Neural progenitor cell (in vitro differentiated cells): ENCODE data around the gene DTYMK. TPM values are rescaled to one million over a fixed set of nuclear protein-coding genes. Genes with fewer than 3 reads are reported as not detected.
"Not testable (repeated sequence)": the region's sequence is repeated elsewhere in the genome, so short reads cannot be mapped to it uniquely, and the experiment has no call there.

ENCODE experiments used
- DNase-seq: peaks from one replicate; pipeline ENCODE4 v3.0.0-alpha.2; 2016; ENCODE audit warnings: low spot score
- H2AFZ ChIP-seq: fragments of 200-600 bp; sonication (generic); replicated peaks from 2 replicates; pipeline ENCODE4 v1.6.1; 2016; ENCODE audit warnings: antibody characterized with exemption
- H3F3A ChIP-seq: fragments of 200-600 bp; sonication (generic); 2 replicates; pipeline ENCODE4 v1.6.1; 2016; ENCODE audit warnings: antibody characterized with exemption, low read depth
- H3K27ac ChIP-seq: fragments of 200-600 bp; sonication (generic); 2 replicates; pipeline ENCODE4 v1.5.1; 2016; ENCODE audit warnings: mild to moderate bottlenecking
- H3K27me3 ChIP-seq: fragments of 200-600 bp; sonication (generic); 2 replicates; pipeline ENCODE4 v1.6.1; 2016; ENCODE audit warnings: mild to moderate bottlenecking, moderate library complexity
- H3K36me3 ChIP-seq: fragments of 200-600 bp; sonication (generic); 2 replicates; pipeline ENCODE4 v1.5.1; 2016
- H3K4me1 ChIP-seq: fragments of 200-600 bp; sonication (generic); 2 replicates; pipeline ENCODE4 v1.6.1; 2016; ENCODE audit warnings: mixed run types
- H3K4me2 ChIP-seq: fragments of 200-600 bp; sonication (generic); 2 replicates; pipeline ENCODE4 v1.6.1; 2016
- H3K4me3 ChIP-seq: fragments of 200-600 bp; sonication (generic); 2 replicates; pipeline ENCODE4 v1.5.1; 2016
- H3K79me2 ChIP-seq: fragments of 200-600 bp; sonication (generic); 2 replicates; pipeline ENCODE4 v1.6.1; 2016; ENCODE audit warnings: low read depth
- H3K9ac ChIP-seq: fragments of 200-600 bp; sonication (generic); 2 replicates; pipeline ENCODE4 v1.6.1; 2016
- H3K9me3 ChIP-seq: fragments of 200-600 bp; sonication (generic); 2 replicates; pipeline ENCODE4 v1.5.1; 2016; ENCODE audit warnings: low read depth
- H4K20me1 ChIP-seq: fragments of 200-600 bp; sonication (generic); 2 replicates; pipeline ENCODE4 v1.6.1; 2016; ENCODE audit warnings: low read depth
- H3K27ac Mint-ChIP-seq: 3 replicates; pipeline ENCODE4 v1.8.0; 2021; ENCODE audit warnings: mixed read lengths
- H3K27me3 Mint-ChIP-seq: 2 replicates; pipeline ENCODE4 v1.8.0; 2022; ENCODE audit warnings: low read depth, mild to moderate bottlenecking, inconsistent platforms, moderate library complexity, mixed read lengths; ENCODE audit not compliant: insufficient read depth
- H3K36me3 Mint-ChIP-seq: 3 replicates; pipeline ENCODE4 v1.8.0; 2021; ENCODE audit warnings: mixed read lengths
- H3K4me1 Mint-ChIP-seq: 3 replicates; pipeline ENCODE4 v1.8.0; 2021; ENCODE audit warnings: mixed read lengths
- H3K4me3 Mint-ChIP-seq: 3 replicates; pipeline ENCODE4 v1.8.0; 2021; ENCODE audit warnings: mild to moderate bottlenecking, moderate library complexity, mixed read lengths
- H3K9me3 Mint-ChIP-seq: 3 replicates; pipeline ENCODE4 v1.8.0; 2020; ENCODE audit warnings: mixed read lengths
- EZH2 ChIP-seq: fragments of 200-600 bp; sonication (generic); IDR thresholded peaks from 2 replicates; pipeline ENCODE4 v1.6.1; 2017; ENCODE audit warnings: antibody characterized with exemption, mild to moderate bottlenecking, moderate library complexity
- EZH2phosphoT487 ChIP-seq: fragments of 200-600 bp; sonication (generic); IDR thresholded peaks from 2 replicates; pipeline ENCODE4 v1.6.1; 2017; ENCODE audit warnings: antibody characterized with exemption
- total RNA-seq: library from RNA; depleted of rRNA; stranded (reverse); fragments of >200 nt; gene quantifications from 2 replicates; pipeline ENCODE4 v1.2.3, GENCODE V29; 2015; ENCODE audit warnings: low replicate concordance
- TF ChIP-seq, protein P1 (sequence below): fragments of 200-600 bp; sonication (generic); IDR thresholded peaks from 2 replicates; pipeline ENCODE4 v1.5.1; 2017; ENCODE audit warnings: antibody characterized with exemption, mild to moderate bottlenecking

The DTYMK gene
- total RNA-seq, 1 donor from 2014 or later: 43.4 TPM

DNA sequence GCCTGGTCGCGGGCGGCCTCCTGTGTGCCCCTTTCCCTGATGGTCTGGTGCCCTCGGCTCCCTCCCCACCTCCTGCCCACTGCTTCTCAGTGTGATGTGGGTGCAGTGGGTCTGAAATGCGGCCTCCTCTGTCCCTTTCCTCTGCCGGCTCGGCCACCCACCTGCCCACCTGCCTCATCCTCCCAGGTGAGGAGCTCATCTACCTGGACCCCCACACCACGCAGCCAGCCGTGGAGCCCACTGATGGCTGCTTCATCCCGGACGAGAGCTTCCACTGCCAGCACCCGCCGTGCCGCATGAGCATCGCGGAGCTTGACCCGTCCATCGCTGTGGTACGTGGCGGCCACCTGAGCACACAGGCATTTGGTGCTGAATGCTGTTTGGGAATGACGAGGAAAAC is 18.3 kb downstream of the DTYMK start:
- Histone ChIP-seq H3K4me1 (peaks cover 7% of the 10 kb centered on the region), H3K4me3 (no peak overlapping the region), H3K36me3 (no peaks in the 10 kb centered on the region), H3K27me3 (no peaks in the 10 kb centered on the region), H3K4me2 (no peak overlapping the region), H3K9me3 (no peaks in the 10 kb centered on the region), H3K27ac (no peak overlapping the region), H3K9ac (no peak overlapping the region), H3F3A (no peaks in the 10 kb centered on the region), H4K20me1 (peaks cover 14% of the 10 kb centered on the region), H2AFZ (no peak overlapping the region), H3K79me2 (no peaks in the 10 kb centered on the region)
- H3K27ac Mint-ChIP-seq: no peak overlapping the region
- peaks cover 4% of the 10 kb centered on the region for H3K36me3 Mint-ChIP-seq
- H3K9me3 Mint-ChIP-seq: no peaks in the 10 kb centered on the region
- H3K27me3 Mint-ChIP-seq: peaks cover 4% of the 10 kb centered on the region
- DNase-seq: no peak
- H3K4me3 Mint-ChIP-seq: no peak overlapping the region
- TF ChIP-seq EZH2phosphoT487 (no peak), EZH2 (no peak)
- TF ChIP-seq, protein P1, sequence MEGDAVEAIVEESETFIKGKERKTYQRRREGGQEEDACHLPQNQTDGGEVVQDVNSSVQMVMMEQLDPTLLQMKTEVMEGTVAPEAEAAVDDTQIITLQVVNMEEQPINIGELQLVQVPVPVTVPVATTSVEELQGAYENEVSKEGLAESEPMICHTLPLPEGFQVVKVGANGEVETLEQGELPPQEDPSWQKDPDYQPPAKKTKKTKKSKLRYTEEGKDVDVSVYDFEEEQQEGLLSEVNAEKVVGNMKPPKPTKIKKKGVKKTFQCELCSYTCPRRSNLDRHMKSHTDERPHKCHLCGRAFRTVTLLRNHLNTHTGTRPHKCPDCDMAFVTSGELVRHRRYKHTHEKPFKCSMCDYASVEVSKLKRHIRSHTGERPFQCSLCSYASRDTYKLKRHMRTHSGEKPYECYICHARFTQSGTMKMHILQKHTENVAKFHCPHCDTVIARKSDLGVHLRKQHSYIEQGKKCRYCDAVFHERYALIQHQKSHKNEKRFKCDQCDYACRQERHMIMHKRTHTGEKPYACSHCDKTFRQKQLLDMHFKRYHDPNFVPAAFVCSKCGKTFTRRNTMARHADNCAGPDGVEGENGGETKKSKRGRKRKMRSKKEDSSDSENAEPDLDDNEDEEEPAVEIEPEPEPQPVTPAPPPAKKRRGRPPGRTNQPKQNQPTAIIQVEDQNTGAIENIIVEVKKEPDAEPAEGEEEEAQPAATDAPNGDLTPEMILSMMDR: no peak
- H3K4me1 Mint-ChIP-seq: peaks cover 23% of the 10 kb centered on the region

DNA sequence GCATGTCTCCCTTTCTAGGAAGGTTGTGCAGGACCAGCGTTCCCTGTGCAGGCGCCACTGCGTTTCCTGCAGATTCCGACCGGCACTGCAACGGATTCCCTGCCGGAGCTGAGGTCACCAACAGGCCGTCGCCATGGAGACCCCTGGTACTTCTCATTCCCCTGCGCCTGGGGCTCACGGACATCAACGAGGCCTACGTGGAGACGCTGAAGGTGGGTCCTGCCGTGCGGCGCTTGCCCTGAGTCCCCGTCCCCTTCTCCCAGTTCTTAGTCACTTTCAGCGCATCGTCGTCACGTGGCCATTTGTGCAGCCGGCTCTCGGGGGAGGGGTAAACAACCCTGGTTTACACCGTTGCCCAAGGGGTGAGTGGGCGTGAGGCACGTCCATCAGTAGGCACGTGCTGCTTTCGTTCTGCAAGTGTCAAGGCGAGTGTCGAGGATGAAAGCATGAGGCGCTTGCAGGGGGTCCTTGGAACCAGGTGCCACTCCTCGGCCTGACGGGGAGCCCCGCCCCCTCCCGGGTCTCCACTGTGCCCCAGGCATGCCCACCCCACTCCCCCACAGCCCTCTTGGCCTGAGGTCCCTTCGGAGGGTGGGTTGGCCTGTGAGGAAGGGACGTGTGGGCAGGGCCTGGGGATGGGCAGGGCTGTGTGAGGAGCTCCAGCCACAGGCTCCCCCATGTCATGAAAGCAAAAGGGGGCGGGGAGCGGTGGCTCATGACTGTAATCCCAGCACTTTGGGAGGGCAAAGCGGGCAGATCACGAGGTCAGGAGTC is 19.8 kb downstream of the DTYMK start:
- Histone ChIP-seq H3K4me3 (no peak overlapping the region), H4K20me1 (peaks cover 14% of the 10 kb centered on the region), H3K9ac (no peak overlapping the region), H3K4me2 (no peak overlapping the region), H3K9me3 (no peaks in the 10 kb centered on the region), H3F3A (no peaks in the 10 kb centered on the region), H3K79me2 (no peaks in the 10 kb centered on the region), H3K27ac (no peak overlapping the region), H3K36me3 (no peaks in the 10 kb centered on the region), H3K4me1 (peaks cover 7% of the 10 kb centered on the region), H2AFZ (no peak overlapping the region), H3K27me3 (no peaks in the 10 kb centered on the region)
- Mint-ChIP-seq H3K4me1 (peaks cover 23% of the 10 kb centered on the region), H3K9me3 (no peaks in the 10 kb centered on the region), H3K36me3 (peaks cover 5% of the 10 kb centered on the region), H3K27me3 (peaks cover 4% of the 10 kb centered on the region), H3K27ac (peak overlapping the region; percentile 15), H3K4me3 (peak overlapping the region; percentile 12)
- peak; percentile 67 for DNase-seq
- TF ChIP-seq, protein P1: no peak
- TF ChIP-seq EZH2: no peak
- TF ChIP-seq EZH2phosphoT487: no peak

DNA sequence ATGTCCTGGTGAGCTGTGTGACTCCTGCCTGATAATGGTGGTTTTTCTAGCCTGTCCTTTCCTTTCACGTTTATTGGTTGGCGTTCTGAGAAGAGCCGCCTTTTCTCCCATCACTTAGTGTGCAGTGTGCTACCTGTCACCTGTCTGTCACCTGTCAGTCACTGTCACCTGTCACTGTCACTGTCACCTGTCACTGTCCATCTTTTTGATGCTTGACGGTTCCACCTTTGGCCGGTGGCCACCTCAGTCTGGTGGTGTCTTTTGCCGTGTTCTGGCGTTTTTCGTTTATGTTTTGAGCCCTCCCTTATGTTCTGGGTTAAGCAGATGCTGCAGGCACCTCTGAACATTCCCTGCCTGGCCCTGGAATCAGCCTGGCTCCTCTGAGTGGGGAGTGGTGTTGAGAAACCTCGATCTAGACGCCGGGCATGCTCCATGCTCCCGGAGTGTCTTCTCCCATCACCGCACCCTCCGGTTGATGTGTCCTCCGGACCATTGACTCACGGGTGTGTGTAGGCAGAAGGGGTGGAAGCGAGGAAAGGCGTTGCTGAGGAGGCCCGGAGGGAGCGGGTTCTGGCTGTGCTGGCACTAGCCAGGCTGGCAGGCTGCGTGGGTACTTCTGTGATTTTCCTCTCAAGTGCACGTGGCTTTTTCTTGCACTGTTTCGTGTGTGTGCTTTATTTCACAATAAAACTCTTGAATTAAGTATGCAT is 20.7 kb downstream of the DTYMK start:
- Mint-ChIP-seq H3K9me3 (no peaks in the 10 kb centered on the region), H3K4me3 (peak overlapping the region; percentile 61), H3K4me1 (peaks cover 23% of the 10 kb centered on the region), H3K27me3 (peaks cover 3% of the 10 kb centered on the region), H3K27ac (peak overlapping the region; percentile 48), H3K36me3 (peaks cover 5% of the 10 kb centered on the region)
- no peaks in the 10 kb centered on the region for H3K9me3 ChIP-seq
- H3K4me1 ChIP-seq: peaks cover 7% of the 10 kb centered on the region
- H3K79me2 ChIP-seq: no peaks in the 10 kb centered on the region
- H3K4me3 ChIP-seq: no peak overlapping the region
- H3F3A ChIP-seq: no peaks in the 10 kb centered on the region
- H3K4me2 ChIP-seq: no peak overlapping the region
- no peaks in the 10 kb centered on the region for H3K27me3 ChIP-seq
- no peak for TF ChIP-seq EZH2
- TF ChIP-seq, protein P1: no peak
- no peak for TF ChIP-seq EZH2phosphoT487
- H4K20me1 ChIP-seq: peaks cover 14% of the 10 kb centered on the region
- H3K27ac ChIP-seq: no peak overlapping the region
- no peaks in the 10 kb centered on the region for H3K36me3 ChIP-seq
- H3K9ac ChIP-seq: no peak overlapping the region
- no peak for DNase-seq
- H2AFZ ChIP-seq: no peak overlapping the region

DNA sequence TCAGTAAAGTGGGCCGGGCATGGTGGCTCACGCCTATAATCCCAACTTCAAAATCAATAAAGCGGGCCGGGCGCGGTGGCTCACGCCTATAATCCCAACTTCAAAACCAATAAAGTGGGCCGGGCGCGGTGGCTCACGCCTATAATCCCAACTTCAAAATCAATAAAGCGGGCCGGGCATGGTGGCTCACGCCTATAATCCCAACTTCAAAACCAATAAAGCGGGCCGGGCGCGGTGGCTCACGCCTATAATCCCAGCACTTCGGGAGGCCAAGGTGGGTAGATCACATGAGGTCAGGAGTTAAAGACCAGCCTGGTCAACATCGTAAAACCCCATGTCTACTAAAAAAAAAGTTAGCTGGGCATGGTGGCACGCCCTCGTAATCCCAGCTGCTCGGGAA is 23.9 kb downstream of the DTYMK start:
- H2AFZ ChIP-seq, H3K9me3 ChIP-seq, H3K4me3 Mint-ChIP-seq, H3K36me3 ChIP-seq, H3K4me2 ChIP-seq, H3K27me3 Mint-ChIP-seq, H3K27ac Mint-ChIP-seq, H3K9me3 Mint-ChIP-seq, H3K79me2 ChIP-seq, H3K27ac ChIP-seq, H3F3A ChIP-seq, H3K4me3 ChIP-seq, H3K27me3 ChIP-seq, H3K9ac ChIP-seq, DNase-seq, H3K4me1 ChIP-seq: not testable (repeated sequence)
- peaks cover 12% of the 10 kb centered on the region for H3K36me3 Mint-ChIP-seq
- H3K4me1 Mint-ChIP-seq: peaks cover 23% of the 10 kb centered on the region
- H4K20me1 ChIP-seq: peaks cover 24% of the 10 kb centered on the region
